Stimulated activated CD4-positive, alpha-beta T cell treated with anti-CD3 and anti-CD28 coated beads, TNF-alpha, amount 100 ng/mL, for 24 hours (primary cell): Measurements from ENCODE around the gene IWS1.
"Not testable (repeated sequence)": the region's sequence is repeated elsewhere in the genome, so short reads cannot be mapped to it uniquely, and the experiment has no call there.

Experiments
- DNase-seq, 3 experiments: peaks; one replicate each; pipeline ENCODE4 v3.0.0-alpha.2; 2020; ENCODE audit warnings: low read depth in 3 of 3

The IWS1 gene

DNA sequence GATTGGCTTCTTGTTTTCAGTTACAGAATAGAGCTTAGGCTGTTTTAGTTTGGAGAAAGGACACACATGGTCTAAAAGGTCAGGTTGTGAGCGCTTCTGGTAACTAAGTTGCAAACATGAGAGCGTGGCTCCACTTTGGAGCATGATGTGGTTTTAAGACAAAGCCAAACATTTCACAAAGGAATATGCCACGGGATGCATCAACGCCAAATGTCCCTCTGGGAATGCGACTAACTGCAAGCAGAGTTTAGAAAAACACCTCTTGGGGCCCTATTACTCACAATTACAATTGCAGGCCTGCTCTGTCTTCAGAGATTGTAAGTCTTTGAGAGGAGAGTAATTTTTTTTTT lies 34.6 kb upstream of the IWS1 start:
- no peak for DNase-seq

DNA sequence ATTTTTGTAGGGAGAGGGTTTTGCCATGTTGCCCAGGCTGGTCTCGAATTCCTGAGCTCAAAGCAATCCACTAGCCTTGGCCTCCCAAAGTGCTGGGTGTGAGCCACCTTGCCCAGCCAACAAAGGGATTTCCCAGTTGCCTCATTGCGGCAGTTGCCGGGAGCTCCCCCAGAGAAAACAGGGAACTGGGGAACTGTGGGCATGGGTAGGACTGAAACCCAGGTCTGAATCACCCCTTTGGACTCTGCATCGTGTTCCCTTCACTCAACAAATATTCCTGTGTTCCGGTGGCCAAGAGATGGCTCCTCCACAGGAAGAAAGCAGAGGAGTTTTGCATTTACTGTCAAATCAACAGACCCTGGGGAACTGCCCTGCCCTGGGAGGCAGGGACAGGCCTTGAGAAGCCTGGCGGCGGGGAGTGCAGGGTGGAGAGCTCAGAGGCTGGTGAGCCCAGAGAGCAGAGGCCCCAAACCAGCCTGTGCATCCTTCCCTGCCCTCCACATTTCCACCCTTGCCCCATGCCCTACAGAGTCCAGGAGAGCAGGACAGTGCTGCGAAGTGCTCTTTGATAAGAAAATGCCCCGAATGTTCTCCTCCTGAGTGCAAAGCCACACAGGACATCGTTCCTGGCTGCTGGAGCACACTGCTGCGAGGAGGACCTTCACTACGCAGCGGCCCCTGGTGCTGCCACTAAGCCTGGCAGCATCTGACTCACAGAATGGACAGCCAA lies 34.1 kb upstream of the IWS1 start:
- DNase-seq, result no peak

DNA sequence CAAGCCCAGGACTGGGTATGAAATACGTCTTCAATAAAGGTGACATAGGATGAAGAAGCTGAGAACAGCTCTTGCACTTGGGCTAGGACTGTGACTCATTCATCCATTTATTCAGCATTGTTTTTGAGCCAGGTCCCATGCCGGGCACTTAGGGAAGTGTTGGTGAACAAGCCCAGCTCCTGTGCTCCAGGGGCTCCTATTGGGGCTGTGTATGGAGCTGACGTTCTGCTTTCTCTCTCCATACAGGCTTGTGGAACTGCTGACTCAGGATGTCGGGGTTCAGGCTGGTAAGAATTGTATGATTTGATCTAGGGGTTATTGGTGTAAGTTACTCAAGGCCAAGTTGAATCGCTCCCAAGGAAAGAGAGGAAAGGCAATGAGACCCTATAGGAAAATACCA lies 33.2 kb upstream of the IWS1 start:
- DNase-seq, result no peak

DNA sequence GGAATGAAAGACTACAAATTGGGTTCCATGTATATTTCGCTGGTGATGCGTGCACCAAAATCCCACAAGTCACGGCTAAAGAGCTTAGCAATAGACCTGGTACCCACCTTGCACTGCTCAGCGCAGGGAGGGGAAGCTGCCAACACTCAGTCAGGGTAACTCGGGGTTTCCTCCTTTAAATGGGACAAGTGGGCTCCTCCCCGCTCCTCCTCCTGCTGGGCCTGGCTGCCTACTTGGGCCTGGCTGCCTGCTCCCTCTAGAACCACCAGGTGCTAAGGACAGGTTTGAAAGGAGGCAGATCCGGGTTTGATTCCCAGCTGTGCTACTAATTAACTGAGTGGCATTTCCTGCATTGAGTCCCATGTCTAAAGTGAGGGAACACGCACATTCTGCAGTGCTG lies 32.6 kb upstream of the IWS1 start:
- no peak for DNase-seq

DNA sequence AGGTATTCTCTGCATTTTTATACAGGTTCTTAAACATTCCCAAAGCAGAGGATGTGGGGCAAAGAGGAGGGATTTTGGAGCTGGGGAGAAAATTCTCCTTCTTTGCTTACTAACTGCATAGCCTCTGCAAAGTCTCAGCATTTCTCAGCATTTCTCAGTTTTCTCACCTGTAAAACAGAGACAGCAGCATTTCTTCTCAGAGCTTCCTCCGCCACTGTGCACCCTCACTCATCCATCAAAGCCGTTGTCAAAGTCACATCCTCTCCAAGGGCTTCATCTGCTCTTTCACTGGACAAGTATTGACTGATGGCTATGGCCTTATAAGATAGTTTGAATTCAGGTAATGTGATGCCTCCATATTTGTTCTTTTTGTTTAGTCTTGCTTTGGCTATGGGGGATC lies 26.6 kb upstream of the IWS1 start:
- no peak for DNase-seq

DNA sequence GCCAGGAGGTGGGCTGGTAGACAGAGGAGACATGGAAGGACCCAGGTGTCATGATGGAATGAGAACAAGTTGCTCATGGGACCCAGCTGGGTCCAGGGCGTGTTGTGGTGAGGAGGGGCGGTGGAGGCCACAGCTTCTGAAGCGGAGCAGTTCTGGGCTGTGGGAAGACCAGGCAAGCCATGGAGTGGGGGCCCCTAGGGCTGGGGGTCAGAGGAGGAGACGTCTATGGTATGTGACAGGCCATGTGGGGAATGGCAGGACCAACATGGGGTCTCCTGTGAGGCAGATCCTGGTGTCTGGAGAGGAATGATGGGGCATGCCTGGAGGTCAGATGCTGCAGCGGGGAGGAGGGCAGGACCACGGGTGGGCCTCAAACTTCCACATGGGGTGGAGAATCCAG lies 26.0 kb upstream of the IWS1 start:
- DNase-seq, result no peak

DNA sequence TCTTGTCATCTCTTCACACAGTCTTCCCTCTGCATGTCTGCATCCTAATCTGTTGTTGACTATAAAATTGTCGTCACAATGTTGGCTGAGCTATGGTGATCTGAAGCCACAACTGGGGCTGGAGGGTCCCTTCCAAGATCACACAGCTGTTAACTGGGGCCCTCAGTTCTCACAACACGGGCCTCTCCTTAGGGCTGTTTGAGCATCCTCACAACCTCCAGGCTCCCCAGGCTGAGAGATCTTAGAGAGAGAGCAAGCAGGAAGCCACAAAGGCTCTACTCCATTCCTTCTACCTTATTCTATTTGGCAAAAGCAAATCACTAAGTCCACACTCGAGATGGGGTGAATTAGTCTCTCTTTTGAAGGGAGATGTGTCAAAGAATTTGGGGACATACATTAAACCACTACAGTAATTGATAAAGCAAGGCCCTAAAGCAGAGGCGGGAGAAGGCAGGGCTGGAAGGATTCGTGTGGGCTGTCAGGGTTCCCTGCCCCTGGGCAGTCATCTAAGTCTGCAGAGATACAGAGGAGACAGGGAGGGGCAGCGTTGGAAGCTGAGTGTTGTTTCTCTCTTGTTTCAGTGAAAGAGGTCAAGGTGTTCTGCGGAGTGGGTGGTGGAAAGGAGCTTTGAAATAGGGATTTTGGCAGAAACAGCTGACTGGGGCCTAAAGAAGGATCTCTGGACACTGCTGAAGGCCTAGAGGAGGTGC lies 25.1 kb upstream of the IWS1 start:
- no peak for DNase-seq

DNA sequence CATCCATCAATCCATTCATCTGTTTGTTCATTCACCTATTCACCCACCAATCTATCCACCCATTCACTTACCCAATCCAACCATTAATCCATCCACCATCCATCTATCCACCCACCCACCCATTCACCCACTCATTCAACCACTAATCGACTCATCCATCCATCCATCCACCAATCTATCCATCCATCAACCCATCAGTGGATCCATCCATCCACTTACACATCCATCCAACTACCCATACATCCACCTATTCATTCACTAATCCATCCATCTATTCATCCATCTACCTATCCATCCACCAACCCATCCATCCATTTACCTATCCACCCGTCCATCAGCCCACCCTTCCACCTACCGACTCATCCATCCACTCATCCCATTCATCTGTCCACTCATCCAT lies 20.5 kb upstream of the IWS1 start:
- DNase-seq, result no peak

DNA sequence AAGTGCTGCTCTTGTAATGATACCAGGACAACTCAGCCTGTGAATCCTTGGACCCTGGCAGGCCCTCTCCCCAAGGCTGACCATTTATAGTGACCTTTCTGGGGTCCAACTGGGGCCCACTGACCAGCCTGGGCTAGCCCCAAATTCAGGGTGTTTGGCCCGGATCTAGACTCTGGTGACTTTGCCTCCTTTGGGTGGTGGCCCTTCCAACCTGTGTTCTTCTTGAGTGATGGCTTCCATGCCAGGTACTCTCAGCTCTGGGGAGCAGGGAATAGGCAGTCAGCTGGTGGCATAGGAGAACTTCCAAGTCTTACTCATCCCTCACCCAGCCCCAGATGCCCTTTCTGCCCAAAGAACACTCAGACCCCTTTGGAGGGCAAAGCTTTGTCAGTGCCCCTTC lies 19.5 kb upstream of the IWS1 start:
- DNase-seq, result no peak

DNA sequence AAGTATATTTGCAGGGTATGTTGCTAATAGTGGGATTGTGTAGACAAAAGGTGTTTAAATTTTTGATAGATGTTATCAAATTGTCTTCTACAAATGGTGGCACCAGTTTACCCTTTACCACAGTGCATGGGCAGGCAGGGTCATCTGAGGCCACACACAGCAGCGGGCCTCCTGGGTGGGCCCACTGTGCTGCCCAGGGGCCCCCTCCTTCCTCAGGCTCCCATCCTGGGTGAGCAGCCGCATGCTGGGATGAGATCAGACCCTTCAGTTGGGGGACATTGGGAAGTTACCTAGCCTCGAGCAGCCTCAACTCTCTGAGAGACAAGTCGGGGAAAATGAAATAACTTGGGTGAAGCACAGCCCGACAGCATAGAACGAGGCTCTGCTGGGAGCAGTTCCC lies 18.9 kb upstream of the IWS1 start:
- DNase-seq, result no peak

DNA sequence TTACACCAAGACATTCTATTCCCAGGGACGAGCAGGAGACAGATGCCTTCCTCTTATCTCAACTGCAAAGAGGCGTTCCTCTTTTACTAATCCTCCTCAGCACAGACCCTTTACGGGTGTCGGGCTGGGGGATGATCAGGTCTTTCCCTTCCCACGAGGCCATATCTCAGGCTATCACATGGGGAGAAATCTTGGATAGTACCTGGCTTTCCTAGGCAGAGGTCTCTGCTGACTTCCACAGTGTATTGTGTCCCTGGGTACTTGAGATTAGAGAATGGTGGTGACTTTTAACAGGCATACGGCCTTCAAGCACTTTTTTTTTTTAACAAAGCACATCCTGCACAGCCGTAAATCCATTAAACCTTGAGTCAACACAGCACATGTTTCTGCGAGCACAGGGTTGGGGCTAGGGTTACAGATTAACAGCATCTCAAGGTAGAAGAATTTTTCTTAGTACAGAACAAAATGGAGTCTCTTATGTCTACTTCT lies 16.8 kb upstream of the IWS1 start:
- not testable (repeated sequence) for DNase-seq

DNA sequence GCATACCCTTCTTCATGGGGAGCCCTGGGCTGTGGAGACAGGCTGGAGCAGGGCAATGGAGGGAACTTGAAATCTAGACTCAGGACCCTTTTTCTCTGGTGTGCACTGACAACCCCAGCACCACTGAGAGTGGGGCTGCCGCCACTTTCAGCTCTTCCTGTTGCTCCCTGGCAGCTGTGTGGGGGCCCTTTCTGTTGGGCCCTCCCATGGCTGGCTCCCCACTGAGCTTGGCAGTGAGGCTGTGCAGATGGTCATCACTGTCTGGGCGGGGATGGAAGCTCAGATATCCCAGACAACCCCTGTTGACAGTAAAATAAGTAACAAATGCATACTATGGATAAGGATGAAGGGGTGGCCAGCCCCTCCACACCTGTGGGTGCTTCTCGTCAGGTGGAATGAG lies 15.9 kb upstream of the IWS1 start:
- no peak for DNase-seq

DNA sequence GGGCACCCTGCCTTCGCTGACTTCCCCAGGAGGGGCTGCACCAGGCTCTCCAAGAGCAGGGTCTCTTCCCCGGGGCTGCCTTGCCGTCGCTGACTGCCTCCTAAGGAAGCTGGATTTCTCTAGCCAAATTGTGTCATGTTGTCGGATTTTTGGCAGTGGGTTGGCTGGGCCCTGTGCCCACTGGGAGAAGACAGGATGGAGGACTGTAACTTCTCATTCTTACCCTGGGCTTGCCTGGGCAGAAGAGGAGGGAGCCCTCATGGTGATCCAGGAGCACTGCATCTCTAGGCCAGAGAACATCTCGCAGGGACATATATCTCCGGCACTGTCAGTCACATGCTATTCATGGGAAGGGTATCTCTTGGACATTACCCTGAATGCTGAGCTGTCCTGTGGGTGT lies 15.5 kb upstream of the IWS1 start:
- no peak for DNase-seq

DNA sequence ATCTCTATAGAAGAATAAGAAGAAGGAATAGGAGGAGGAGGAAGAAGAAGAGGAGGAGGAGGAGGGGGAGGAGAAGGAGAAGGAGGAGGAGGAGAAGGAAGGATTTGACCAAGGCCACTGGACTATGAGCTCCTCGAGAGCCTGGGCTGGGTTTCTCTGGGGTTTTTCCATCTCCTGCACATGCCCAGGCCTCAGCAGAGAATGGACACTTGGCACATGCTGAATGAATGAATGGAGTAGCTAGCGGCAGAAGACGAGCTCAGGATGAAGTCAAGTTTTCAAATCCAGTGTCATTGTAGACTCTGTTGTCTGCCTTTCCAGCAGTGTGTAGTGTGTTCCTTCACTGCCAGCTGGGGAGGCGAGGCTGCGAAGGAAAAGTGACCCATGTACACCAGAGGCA lies 11.4 kb upstream of the IWS1 start:
- no peak for DNase-seq

DNA sequence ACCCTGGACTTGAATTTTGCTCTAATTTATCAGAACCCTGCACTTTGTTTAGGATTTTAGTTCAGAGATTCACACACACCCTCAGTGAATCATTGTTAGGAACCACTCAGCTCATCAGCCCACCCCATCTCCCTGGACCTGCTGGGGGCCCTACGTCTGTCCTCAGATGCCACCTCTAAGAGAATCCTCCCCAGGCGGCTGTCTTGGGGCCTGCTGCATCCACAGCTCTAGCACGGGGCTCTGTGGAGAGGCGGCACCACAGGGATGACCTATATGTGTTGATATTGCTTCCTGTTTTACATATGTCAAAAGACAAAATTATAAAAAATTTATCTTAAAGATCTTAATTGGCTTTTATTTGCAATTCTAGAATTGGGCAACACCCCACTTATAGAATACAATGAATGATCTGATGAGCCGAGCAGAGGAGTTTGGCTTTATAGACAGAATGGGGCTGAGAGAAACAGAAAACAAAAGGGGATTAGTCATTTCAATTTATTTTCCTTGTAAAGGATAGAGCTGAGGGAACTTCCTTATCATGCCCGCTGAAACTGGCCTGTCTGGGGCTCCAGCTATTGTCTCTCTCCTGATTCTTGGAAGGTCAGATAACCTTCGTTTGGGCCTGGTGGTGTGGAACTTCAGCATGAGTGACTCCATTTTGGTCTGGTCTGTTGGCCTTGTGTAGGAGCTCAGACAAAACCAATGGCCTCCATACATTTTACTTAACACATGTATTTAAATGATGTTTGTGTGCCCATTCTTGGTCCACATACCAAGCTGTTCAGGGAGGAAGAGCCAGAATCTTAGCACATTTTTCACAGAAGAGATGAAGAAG lies 10.6 kb upstream of the IWS1 start:
- DNase-seq, result no peak

DNA sequence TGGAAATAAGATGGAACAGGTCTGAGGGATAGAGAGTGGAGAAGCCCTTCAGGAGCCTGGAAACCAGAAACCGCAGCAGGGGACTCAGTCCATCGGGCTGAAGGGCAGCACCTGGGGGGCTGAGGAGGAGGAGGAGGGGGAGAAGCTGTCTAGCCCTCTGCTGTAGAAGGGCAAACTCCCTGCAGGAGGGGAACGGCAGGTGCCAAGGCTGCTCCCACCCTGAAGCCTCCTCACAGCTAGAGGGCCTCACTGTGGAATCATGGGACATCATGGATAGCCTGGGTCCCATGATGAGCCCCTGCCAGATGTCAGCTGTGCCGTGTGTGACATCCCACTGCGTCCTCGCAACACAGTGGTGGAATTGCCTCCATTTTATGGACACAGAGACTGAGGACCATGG lies 9.6 kb upstream of the IWS1 start:
- no peak for DNase-seq

DNA sequence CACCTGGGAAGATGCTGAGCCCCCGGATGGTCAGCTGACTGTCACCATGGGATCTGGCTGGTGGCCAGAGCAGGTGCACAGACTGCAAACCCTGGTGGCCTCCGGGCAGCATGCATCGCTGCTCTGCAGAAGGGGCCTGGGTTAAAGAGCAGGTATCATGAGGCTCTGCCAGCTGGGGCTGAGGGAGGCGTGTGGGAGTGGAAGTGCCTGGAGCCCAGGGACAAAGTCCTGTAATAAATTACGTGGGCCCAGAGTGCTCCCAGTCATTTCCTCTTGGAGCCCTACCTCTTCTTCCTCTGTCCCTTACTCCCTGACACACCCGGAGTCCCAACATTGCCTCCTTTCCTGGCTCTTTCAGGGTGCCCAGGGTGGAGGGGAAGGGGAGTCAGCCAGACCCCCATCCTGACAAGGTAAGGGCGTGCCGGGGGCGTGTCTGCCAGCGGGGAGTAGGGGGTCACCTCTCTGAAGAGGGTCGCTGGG lies 9.2 kb upstream of the IWS1 start, which contains the start of gene MYO7B:
MYO7B (plus strand) TSS at position 262 of the 480 bp plus-strand sequence. CDS start 24,040 bp downstream, outside the sequence.
- no peak for DNase-seq

DNA sequence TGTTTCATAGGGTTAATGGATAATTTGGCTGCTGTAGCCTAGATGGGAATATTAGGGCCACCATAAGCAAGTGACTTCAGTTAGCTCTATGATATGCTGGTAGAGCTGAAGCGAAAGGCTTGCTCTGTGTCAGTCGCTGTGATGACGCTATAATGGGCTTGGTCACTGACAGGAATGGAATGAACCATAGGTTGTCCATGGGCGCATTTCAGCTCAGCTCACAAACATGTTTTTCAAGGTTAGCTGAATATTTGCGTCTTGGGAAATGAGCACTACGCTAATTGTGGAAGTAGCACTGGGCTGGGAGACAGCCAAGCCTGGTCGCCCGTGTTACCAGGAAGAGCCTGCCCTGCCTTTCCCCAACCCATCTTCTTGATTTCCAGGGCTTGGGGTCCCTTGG lies 6.0 kb upstream of the IWS1 start:
- DNase-seq, result no peak

DNA sequence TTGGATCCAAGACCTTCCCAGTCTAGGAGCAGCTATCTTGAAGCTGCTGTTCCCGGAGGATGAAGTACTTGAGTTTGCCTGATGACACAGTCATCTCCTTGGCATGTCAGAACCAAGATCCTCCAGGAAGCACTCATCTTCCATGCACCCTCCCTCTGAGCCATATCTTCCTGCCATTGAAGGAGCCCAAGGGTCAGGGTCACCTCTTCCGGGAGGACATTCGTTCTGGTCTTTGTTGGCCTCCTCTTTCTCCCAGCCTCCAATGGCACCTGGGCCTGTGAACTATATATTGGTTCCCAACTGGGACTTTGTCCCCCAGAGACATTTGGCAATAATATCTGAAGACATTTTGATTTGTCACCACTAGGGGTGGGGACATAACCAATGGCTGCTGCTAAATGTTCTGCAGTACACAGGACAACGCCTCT lies 4.9 kb upstream of the IWS1 start:
- no peak for DNase-seq

DNA sequence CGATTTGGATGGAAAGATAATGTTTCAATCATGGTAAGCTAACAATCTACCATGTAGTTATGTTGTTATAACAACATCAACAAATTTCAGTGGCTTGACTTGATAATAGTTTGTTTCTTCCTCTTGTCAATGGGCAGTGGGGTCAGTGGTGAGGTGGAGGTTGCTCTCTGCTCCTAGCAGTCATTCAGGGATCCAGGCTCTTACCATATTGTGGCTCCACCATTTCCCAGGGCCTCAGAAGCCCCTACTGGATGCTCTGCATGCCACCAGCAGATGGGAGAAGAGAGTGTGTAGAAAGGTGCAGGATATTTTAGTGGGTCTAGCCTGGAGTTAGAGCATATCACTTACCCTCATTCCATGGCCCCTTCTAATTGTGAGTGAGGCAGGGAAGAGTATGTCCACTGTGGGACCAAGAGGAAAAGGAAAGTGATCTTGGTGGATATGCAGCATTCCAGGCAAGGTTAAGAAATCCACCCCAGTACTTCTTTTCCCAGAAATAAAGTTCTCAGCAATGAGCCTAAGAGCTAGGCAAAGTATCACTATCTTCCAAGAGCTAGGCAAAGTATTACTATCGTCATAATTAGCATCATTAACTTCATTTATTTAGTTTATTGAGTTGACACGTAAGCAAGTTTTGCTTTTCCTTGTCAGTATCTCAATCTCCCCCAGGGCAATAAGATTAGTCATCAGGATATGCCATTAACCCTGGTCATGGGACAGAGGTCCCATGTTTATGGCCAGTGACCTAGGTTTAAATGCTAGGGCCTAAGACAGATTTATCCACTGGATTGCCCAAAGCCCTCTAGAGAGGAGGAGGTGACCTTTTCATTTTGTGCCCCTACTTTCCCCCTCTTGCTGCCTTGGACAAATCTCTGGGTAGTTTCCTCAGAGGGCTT lies 4.2 kb upstream of the IWS1 start:
- DNase-seq, result no peak

DNA sequence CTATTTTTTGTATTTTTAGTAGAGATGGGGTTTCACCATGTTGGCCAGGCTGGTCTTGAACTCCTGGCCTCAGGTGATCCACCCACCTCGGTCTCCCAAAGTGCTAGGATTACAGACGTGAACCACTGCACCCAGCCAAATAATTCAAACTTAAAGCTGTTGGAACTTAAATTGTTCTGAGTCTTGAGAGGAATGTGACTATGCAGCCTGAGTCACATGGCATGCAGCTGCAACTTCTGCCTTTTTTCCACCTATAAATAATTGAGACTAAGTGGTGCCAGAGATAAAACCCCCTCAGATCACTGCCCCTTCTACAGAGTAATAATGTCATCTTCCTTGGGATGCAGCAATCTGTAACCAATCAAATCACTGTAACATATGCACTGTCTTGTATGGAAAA lies 3.1 kb upstream of the IWS1 start:
- DNase-seq, result not testable (repeated sequence)
